H1 (cell line): ENCODE results near the gene CD300LG. TPM values are rescaled to one million over a fixed set of nuclear protein-coding genes. Genes with fewer than 3 reads are reported as not detected.
A peak's percentile ranks its signal among the peaks of the same experiment; 100 is the strongest.

Source experiments
- CTCF ChIA-PET: fragments of 300-600 bp; sonication (Branson Sonifier 250); formaldehyde crosslinking; loops from one replicate; lab custom pipeline; 2021; ENCODE audit not compliant: partially characterized antibody; lab: Charles Lee
- POLR2A ChIA-PET: fragments of 300-600 bp; sonication (Branson Sonifier 250); formaldehyde crosslinking; loops from one replicate; lab custom pipeline; 2021; ENCODE audit warnings: inconsistent platforms; ENCODE audit not compliant: partially characterized antibody; lab: Charles Lee
- DNase-seq, 2 experiments: peaks; one replicate each; pipeline versions ENCODE4 v3.0.0 to v3.0.0-alpha.2; 2010 to 2022; ENCODE audit warnings: low spot score in 2 of 2, low read depth in 1 of 2, mixed read lengths in 1 of 2
- FAIRE-seq: peaks from 2 replicates; lab custom pipeline; 2011; peaks lifted over from hg19 to GRCh38; lab: Jason Lieb, UNC
- H2AFZ ChIP-seq: 2 replicates; pipeline ENCODE4 v1.8.1; 2012; ENCODE audit warnings: low read length, inconsistent platforms
- H2AK5ac ChIP-seq: 2 replicates; pipeline ENCODE4 v1.6.1; 2013; ENCODE audit warnings: low read depth, low read length
- H2BK120ac ChIP-seq: replicated peaks from 2 replicates; pipeline ENCODE3; 2013; ENCODE audit warnings: low read depth, low read length, inconsistent platforms
- H2BK12ac ChIP-seq: 2 replicates; pipeline ENCODE4 v1.6.1; 2013; ENCODE audit warnings: low read depth, low read length
- H2BK15ac ChIP-seq: 2 replicates; pipeline ENCODE4 v1.6.1; 2013; ENCODE audit warnings: low read length
- H2BK20ac ChIP-seq: 2 replicates; pipeline ENCODE4 v1.6.1; 2013; ENCODE audit warnings: low read length
- H2BK5ac ChIP-seq: 2 replicates; pipeline ENCODE4 v1.6.1; 2013; ENCODE audit warnings: low read depth, low read length
- H3K14ac ChIP-seq: 2 replicates; pipeline ENCODE4 v1.6.1; 2013; ENCODE audit warnings: inconsistent platforms; ENCODE audit not compliant: insufficient read length
- H3K18ac ChIP-seq: 2 replicates; pipeline ENCODE4 v1.6.1; 2013; ENCODE audit warnings: low read length; ENCODE audit errors: extremely low read depth
- H3K23ac ChIP-seq: 2 replicates; pipeline ENCODE4 v1.6.1; 2013; ENCODE audit warnings: inconsistent platforms; ENCODE audit not compliant: insufficient read length
- H3K23me2 ChIP-seq: 2 replicates; pipeline ENCODE4 v1.6.1; 2013; ENCODE audit warnings: low read depth, low read length
- H3K27ac ChIP-seq: 2 replicates; pipeline ENCODE4 v1.6.1; 2011; ENCODE audit warnings: low read depth, low read length, inconsistent platforms
- H3K27me3 ChIP-seq, 4 experiments: replicated peaks in 1 of 4; 1 replicate in 1 of 4; 2 replicates in 3 of 4; pipeline versions ENCODE4 v1.6.1 to v1.8.1; 2011 to 2013; ENCODE audit warnings: low read length in 3 of 4, mild to moderate bottlenecking in 3 of 4, inconsistent platforms in 2 of 4, mixed read lengths in 2 of 4, moderate library complexity in 1 of 4; ENCODE audit not compliant: control insufficient read depth in 3 of 4, insufficient read depth in 3 of 4; ENCODE audit errors: extremely low read depth in 1 of 4
- H3K36me3 ChIP-seq, 4 experiments: 2 replicates each; pipeline versions ENCODE4 v1.6.1 to v1.8.1; 2011 to 2013; ENCODE audit warnings: mild to moderate bottlenecking in 4 of 4, low read length in 3 of 4, moderate library complexity in 2 of 4, control low read depth in 1 of 4, inconsistent platforms in 1 of 4; ENCODE audit not compliant: insufficient read depth in 4 of 4, control insufficient read depth in 2 of 4
- H3K4ac ChIP-seq: replicated peaks from 2 replicates; pipeline ENCODE3; 2013; ENCODE audit warnings: low read length, low read depth, mixed read lengths, inconsistent platforms; ENCODE audit not compliant: insufficient read length
- H3K4me1 ChIP-seq, 4 experiments: replicated peaks in 1 of 4; 1 replicate in 1 of 4; 2 replicates in 3 of 4; pipeline versions ENCODE4 v1.6.1 to v1.8.1; 2011 to 2013; ENCODE audit warnings: low read length in 3 of 4, inconsistent platforms in 2 of 4, mixed read lengths in 1 of 4; ENCODE audit not compliant: insufficient read depth in 4 of 4, control insufficient read depth in 3 of 4
- H3K4me2 ChIP-seq, 2 experiments: 2 replicates each; pipeline versions ENCODE4 v1.6.1 to v1.8.1; 2011 to 2013; ENCODE audit warnings: low read depth in 2 of 2, low read length in 2 of 2, control low read depth in 1 of 2, inconsistent platforms in 1 of 2, mild to moderate bottlenecking in 1 of 2; ENCODE audit not compliant: insufficient read depth in 1 of 2
- H3K4me3 ChIP-seq, 4 experiments: fragments of 200-600, 300-600 bp in 1 of 4; sonication (generic), shearing (Covaris generic), sonication (Bioruptor Twin) in 1 of 4; 2 replicates each; pipeline versions ENCODE4 v1.5.1 to v1.8.1; 2011 to 2016; ENCODE audit warnings: low read length in 4 of 4, low read depth in 3 of 4, control low read depth in 2 of 4, inconsistent platforms in 2 of 4, mild to moderate bottlenecking in 2 of 4, mixed read lengths in 1 of 4, moderate library complexity in 1 of 4; ENCODE audit not compliant: insufficient read depth in 2 of 4; ENCODE audit errors: extremely low read depth in 1 of 4
- H3K56ac ChIP-seq: replicated peaks from 2 replicates; pipeline ENCODE3; 2013; ENCODE audit warnings: low read depth, mild to moderate bottlenecking, mixed read lengths, low read length, inconsistent platforms; ENCODE audit not compliant: insufficient read length
- H3K79me1 ChIP-seq: 2 replicates; pipeline ENCODE4 v1.6.1; 2013; ENCODE audit warnings: low read depth, low read length, control low read depth
- H3K79me2 ChIP-seq, 2 experiments: 2 replicates each; pipeline versions ENCODE4 v1.6.1 to v1.8.1; 2012 to 2013; ENCODE audit warnings: low read length in 2 of 2, mild to moderate bottlenecking in 2 of 2, inconsistent platforms in 1 of 2; ENCODE audit not compliant: insufficient read depth in 2 of 2, control insufficient read depth in 1 of 2
- H3K9ac ChIP-seq, 4 experiments: replicated peaks in 1 of 4; 1 replicate in 1 of 4; 2 replicates in 3 of 4; pipeline versions ENCODE4 v1.6.1 to v1.8.1; 2011 to 2013; ENCODE audit warnings: low read depth in 3 of 4, low read length in 3 of 4, control low read depth in 2 of 4, mild to moderate bottlenecking in 2 of 4, moderate library complexity in 2 of 4, inconsistent platforms in 1 of 4; ENCODE audit errors: extremely low read depth in 1 of 4
- H3K9me3 ChIP-seq, 2 experiments: 2 replicates each; pipeline versions ENCODE4 v1.6.1 to v1.8.1; 2012 to 2013; ENCODE audit warnings: mild to moderate bottlenecking in 2 of 2, moderate library complexity in 2 of 2, control low read depth in 1 of 2, inconsistent platforms in 1 of 2, low read depth in 1 of 2, low read length in 1 of 2, mixed read lengths in 1 of 2; ENCODE audit not compliant: insufficient read depth in 2 of 2
- H4K20me1 ChIP-seq, 2 experiments: replicated peaks in 1 of 2; 2 replicates each; pipeline versions ENCODE3 to v1.8.1; 2011 to 2013; ENCODE audit warnings: inconsistent platforms in 2 of 2, low read length in 2 of 2, mild to moderate bottlenecking in 1 of 2; ENCODE audit not compliant: insufficient read depth in 2 of 2, control insufficient read depth in 1 of 2
- H4K5ac ChIP-seq: 2 replicates; pipeline ENCODE4 v1.6.1; 2013; ENCODE audit warnings: low read length, low read depth, mixed read lengths, inconsistent platforms; ENCODE audit not compliant: insufficient read length
- H4K8ac ChIP-seq: 2 replicates; pipeline ENCODE4 v1.8.0; 2013; ENCODE audit warnings: mild to moderate bottlenecking, moderate library complexity, low read length, inconsistent platforms; ENCODE audit not compliant: insufficient read depth; ENCODE audit errors: extremely low read depth
- H4K91ac ChIP-seq: replicated peaks from 2 replicates; pipeline ENCODE3; 2013; ENCODE audit warnings: low read length, mixed read lengths, inconsistent platforms; ENCODE audit not compliant: insufficient read length
- CBX8 ChIP-seq: fragments of 300-800, 300-1000 bp; sonication (generic); IDR thresholded peaks from 2 replicates; pipeline ENCODE4 v1.7.1; 2016; ENCODE audit warnings: low read depth, low read length, borderline replicate concordance
- CREB1 ChIP-seq: IDR thresholded peaks from 2 replicates; pipeline ENCODE4 v1.6.1; 2012; ENCODE audit warnings: inconsistent platforms
- MAFK ChIP-seq: IDR thresholded peaks from 2 replicates; pipeline ENCODE4 v1.6.1; 2012; ENCODE audit warnings: low read depth, mild to moderate bottlenecking, improper control_type of control experiment, low read length
- NANOG ChIP-seq: IDR thresholded peaks from 2 replicates; pipeline ENCODE4 v1.6.1; 2011; ENCODE audit warnings: low read length, low read depth, mild to moderate bottlenecking, inconsistent platforms; ENCODE audit not compliant: insufficient read depth, poor library complexity, severe bottlenecking
- PHF8 ChIP-seq: fragments of 200-600 bp; sonication (generic); conservative IDR thresholded peaks from 2 replicates; pipeline ENCODE4 v1.7.1; 2012; ENCODE audit warnings: low read depth, mild to moderate bottlenecking, inconsistent platforms, low read length, moderate library complexity
- TCF12 ChIP-seq: IDR thresholded peaks from 2 replicates; pipeline ENCODE4 v1.6.1; 2011; ENCODE audit warnings: low read depth, mild to moderate bottlenecking, low read length
- TEAD4 ChIP-seq: IDR thresholded peaks from 2 replicates; pipeline ENCODE4 v1.6.1; 2012; ENCODE audit warnings: low read depth, low read length, inconsistent platforms, mixed read lengths
- WGBS, 2 experiments: shearing (Covaris generic) in 1 of 2; methylation state at CpG; one replicate each; pipeline versions ENCODE4 v1.1.6 to v1.1.7; 2013 to 2015; ENCODE audit warnings: low lambda C conversion rate in 2 of 2, mixed read lengths in 2 of 2, inconsistent platforms in 1 of 2, low coverage in 1 of 2, missing lambda C conversion rate in 1 of 2; ENCODE audit not compliant: insufficient replicate concordance in 2 of 2, insufficient coverage in 1 of 2, insufficient read length in 1 of 2; ENCODE audit errors: extremely low coverage in 1 of 2, missing lambda C conversion rate in 1 of 2; 5-methylcytosine and 5-hydroxymethylcytosine counted together
- polyA plus RNA-seq, 7 experiments: library from polyadenylated mRNA; depleted of rRNA in 3 of 7; stranded (reverse) in 5 of 7; unstranded in 2 of 7; fragments of >200 nt in 5 of 7; fragments of 200-250 nt in 2 of 7; gene quantifications; 1 replicate in 5 of 7; 2 replicates in 1 of 7; 4 replicates in 1 of 7; pipeline versions ENCODE4 v1.2.1 to v1.2.3, GENCODE V29; 2011 to 2013; ENCODE audit warnings: missing spikeins in 2 of 7, mixed read lengths in 2 of 7
- total RNA-seq: library from RNA; stranded (reverse); fragmentation: NEBNext Ultra II Directional; extraction: Animal tissue kit (Norgen Biotek cat#: 25700); gene quantifications from 2 replicates; pipeline ENCODE4 v1.2.1, GENCODE V29; 2021

The CD300LG gene
- total and polyA plus RNA-seq, 2 of the 8 experiments (the other 6 are each of a cell fraction or from before 2014, with no cell fraction given): 0.06 TPM; not detected in 1

DNA sequence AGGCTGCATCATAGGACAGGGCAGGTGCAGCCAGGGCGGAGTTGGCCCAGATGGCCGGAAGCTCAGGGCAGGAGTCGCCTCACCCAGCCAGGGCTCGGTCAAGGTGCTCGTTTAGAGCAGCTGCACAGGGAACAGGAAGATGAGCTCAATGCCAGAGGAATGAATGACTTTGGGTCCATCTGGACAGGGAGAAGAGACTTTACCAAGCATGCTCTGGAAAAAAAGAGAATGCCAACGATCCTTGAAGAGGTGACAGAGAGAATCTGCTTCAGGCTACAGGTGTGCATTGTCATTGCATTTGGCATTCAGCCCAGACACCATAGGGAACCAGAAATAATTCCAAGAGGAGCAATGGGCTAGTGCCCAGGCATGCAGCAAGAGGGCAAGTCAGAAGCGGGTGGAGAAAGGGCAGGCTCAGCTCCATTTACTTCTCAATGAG is 7.3 kb upstream of the CD300LG start:
- Histone ChIP-seq H3K23me2 (no peaks in the 10 kb centered on the region), H3K4me1 (no peaks in the 10 kb centered on the region), H3K79me2 (no peaks in the 10 kb centered on the region), H2BK12ac (no peak overlapping the region), H3K4me2 (no peak overlapping the region), H2BK20ac (no peak overlapping the region), H3K9me3 (no peaks in the 10 kb centered on the region), H3K9ac (no peak overlapping the region), H3K79me1 (no peaks in the 10 kb centered on the region), H3K23ac (no peak overlapping the region), H4K5ac (no peak overlapping the region), H3K27ac (no peak overlapping the region), H2AK5ac (no peak overlapping the region), H4K20me1 (no peaks in the 10 kb centered on the region), H3K27me3 (peaks cover 0 to 1% (median 0%) of the 10 kb centered on the region in 4 experiments; a peak in 2 of 7 replicates), H3K4me3 (no peak overlapping the region), H2BK120ac (no peak overlapping the region), H3K36me3 (no peaks in the 10 kb centered on the region), H3K18ac (no peak overlapping the region), H2AFZ (0 out of 2 replicates have a peak overlapping the region, but pooled peaks have one; percentile 47), H3K14ac (no peak overlapping the region), H2BK5ac (no peak overlapping the region), H4K8ac (no peak overlapping the region), H4K91ac (no peak overlapping the region), H3K4ac (no peak overlapping the region), H3K56ac (no peak overlapping the region), H2BK15ac (no peak overlapping the region)
- ChIA-PET POLR2A (interaction anchor here (1.1 to 2.7 kb wide), 2 partner anchors 14 to 49 kb away, joined by 4 to 8 read pairs; no protein-coding TSS in a partner anchor), CTCF (interaction anchor here (0.7 to 3.7 kb wide), 21 partner anchors 9 to 156 kb away, joined by 3 to 33 read pairs (median 5); no protein-coding TSS in a partner anchor)
- DNase-seq (no peak), FAIRE-seq (no peak)
- WGBS, 2 experiments: 77% methylated on average over 5 of the region's 7 CpGs; no CpG with 5 or more reads in 1 of the 2 experiments
- no peak for TF ChIP-seq CREB1
- TF ChIP-seq TCF12: no peak
- no peak for TF ChIP-seq PHF8
- TF ChIP-seq MAFK: no peak
- no peak for TF ChIP-seq CBX8
- no peak for TF ChIP-seq TEAD4
- TF ChIP-seq NANOG: no peak
